Transverse colon (tissue), 4 donors: ENCODE results near the gene GLCE. TPM values are rescaled to one million over a fixed set of nuclear protein-coding genes. Genes with fewer than 3 reads are reported as not detected.
"Not testable (repeated sequence)": the region's sequence is repeated elsewhere in the genome, so short reads cannot be mapped to it uniquely, and the experiment has no call there.

Experiments used
- DNase-seq: peaks from one replicate; pipeline ENCODE4 v3.0.0-alpha.2; 2019
- H3K27ac ChIP-seq, 4 donors: fragments of 200-600 bp; sonication (generic); 2 replicates each; pipeline ENCODE4 v1.5.1; 2016 to 2018; ENCODE audit warnings: inconsistent platforms in 4 of 4
- H3K27me3 ChIP-seq: fragments of 200-600 bp; sonication (generic); 2 replicates; pipeline ENCODE4 v1.5.1; 2017; ENCODE audit warnings: inconsistent platforms
- H3K36me3 ChIP-seq, 4 donors: fragments of 200-600 bp; sonication (generic); 2 replicates each; pipeline ENCODE4 v1.5.1; 2017 to 2019; ENCODE audit warnings: inconsistent platforms in 4 of 4
- H3K4me1 ChIP-seq, 4 donors: fragments of 200-600 bp; sonication (generic); 2 replicates each; pipeline ENCODE4 v1.5.1; 2017 to 2020; ENCODE audit warnings: inconsistent platforms in 4 of 4
- H3K4me3 ChIP-seq, 4 donors: fragments of 200-600 bp; sonication (generic); 1 replicate in 1 of 4; 2 replicates in 3 of 4; pipeline versions ENCODE4 v1.5.1 to v1.6.1; 2017 to 2019; ENCODE audit warnings: inconsistent platforms in 4 of 4
- H3K9me3 ChIP-seq, 2 donors: fragments of 200-600 bp; sonication (generic); 2 replicates each; pipeline ENCODE4 v1.5.1; 2017 to 2019; ENCODE audit warnings: inconsistent platforms in 2 of 2
- CTCF ChIP-seq, 5 experiments: fragments of 200-600 bp in 3 of 5; fragments of 450-650 bp in 2 of 5; sonication (generic) in 3 of 5; IDR thresholded peaks; 1 replicate in 2 of 5; 2 replicates in 3 of 5; pipeline ENCODE4 v1.5.1; 2016 to 2017; ENCODE audit warnings: antibody characterized with exemption in 5 of 5, inconsistent platforms in 3 of 5, mild to moderate bottlenecking in 2 of 5, moderate library complexity in 1 of 5
- EP300 ChIP-seq: sonication (generic); formaldehyde crosslinking; IDR thresholded peaks from one replicate; pipeline ENCODE4 v1.6.1; 2017; ENCODE audit warnings: antibody characterized with exemption, low read depth
- POLR2A ChIP-seq: fragments of 450-650 bp; IDR thresholded peaks from one replicate; pipeline ENCODE4 v1.6.1; 2016; ENCODE audit warnings: antibody characterized with exemption, mild to moderate bottlenecking, moderate library complexity
- POLR2AphosphoS5 ChIP-seq, 3 donors: sonication (generic); formaldehyde crosslinking; IDR thresholded peaks; one replicate each; pipeline ENCODE4 v1.6.1; 2016; ENCODE audit warnings: antibody characterized with exemption in 3 of 3
- WGBS, 2 donors: methylation state at CpG; one replicate each; pipeline ENCODE4 v1.1.5; 2018; ENCODE audit warnings: low coverage in 1 of 2; 5-methylcytosine and 5-hydroxymethylcytosine counted together
- in situ Hi-C, 4 donors: fragments of 200-750 bp; cut with MboI; loops; one replicate each; pipeline versions ENCODE4 v1.15.0 to v1.15.1; 2017; ENCODE audit warnings: low sequenced_read_pairs in 3 of 4, low pct_ligation_motif_present in 1 of 4, low pct_unique_long_range_greater_than_20kb in 1 of 4
- intact Hi-C: fragments of 100-400 bp; cut with DNase I; formaldehyde crosslinking; loops from one replicate; pipeline ENCODE4 v1.15.1; 2023; ENCODE audit warnings: low total_unique reads
- total RNA-seq, 4 donors: library from RNA; depleted of rRNA; stranded (reverse); fragments of >200 nt; gene quantifications; one replicate each; pipeline ENCODE4 v1.1.0, GENCODE V29; 2016

The GLCE gene
- total RNA-seq, 4 donors from 2014 or later, result 7.9 to 38.1 (median 25.4) TPM

GRCh38 chr15:69149803-69150202 lies 10.6 kb upstream of the GLCE start:
- Histone ChIP-seq H3K36me3 (no peaks in the 10 kb centered on the region), H3K27ac (no peak overlapping the region), H3K4me1 (no peaks in the 10 kb centered on the region), H3K4me3 (no peak overlapping the region), H3K27me3 (no peaks in the 10 kb centered on the region), H3K9me3 (no peaks in the 10 kb centered on the region)
- in situ Hi-C loops, result loop anchor here in 1 of 4 donors (10.0 kb wide), 1 partner anchor 65 kb away; no protein-coding TSS in a partner anchor
- 45 to 58% methylated on average over 2 of the region's 2 CpGs for WGBS, 2 donors
- TF ChIP-seq CTCF (IDR thresholded peaks at IDR 0.05) (no peak), POLR2AphosphoS5 (IDR thresholded peaks at IDR 0.05) (no peak), EP300 (no peak), POLR2A (no peak)
- no peak for DNase-seq
- intact Hi-C loops, result no loop called here

GRCh38 chr15:69150336-69150735 lies 10.1 kb upstream of the GLCE start:
- Histone ChIP-seq H3K36me3 (no peaks in the 10 kb centered on the region), H3K4me3 (no peak overlapping the region), H3K27ac (no peak overlapping the region), H3K9me3 (no peaks in the 10 kb centered on the region), H3K27me3 (no peaks in the 10 kb centered on the region), H3K4me1 (no peaks in the 10 kb centered on the region)
- WGBS, 2 donors, result 78 to 90% methylated on average over 3 of the region's 3 CpGs
- in situ Hi-C loops (no loop called here), intact Hi-C loops (no loop called here)
- no peak for TF ChIP-seq CTCF (IDR thresholded peaks at IDR 0.05)
- TF ChIP-seq POLR2AphosphoS5 (IDR thresholded peaks at IDR 0.05), result no peak
- no peak for TF ChIP-seq EP300
- TF ChIP-seq POLR2A, result no peak
- no peak for DNase-seq

- intact Hi-C loops, result no loop called here
- Histone ChIP-seq H3K9me3 (no peaks in the 10 kb centered on the region), H3K36me3 (no peaks in the 10 kb centered on the region), H3K4me3 (no peak overlapping the region), H3K27ac (no peak overlapping the region), H3K4me1 (no peaks in the 10 kb centered on the region), H3K27me3 (no peaks in the 10 kb centered on the region)
- TF ChIP-seq POLR2AphosphoS5 (IDR thresholded peaks at IDR 0.05) (no peak), CTCF (IDR thresholded peaks at IDR 0.05) (no peak), POLR2A (no peak)
- DNase-seq, result no peak
- 92 to 93% methylated on average over 2 of the region's 2 CpGs for WGBS, 2 donors
- in situ Hi-C loops, result no loop called here
Observed at GRCh38 chr15:69150841-69151240, 9.6 kb upstream of the GLCE start.

- TF ChIP-seq CTCF (IDR thresholded peaks at IDR 0.05) (no peak), POLR2A (no peak), POLR2AphosphoS5 (IDR thresholded peaks at IDR 0.05) (no peak), EP300 (no peak)
- WGBS, 2 donors, result 96% methylated on average over 2 of the region's 2 CpGs; no CpG with 5 or more reads in 1 of the 2 donors
- intact Hi-C loops, result no loop called here
- H3K4me3 ChIP-seq, result no peak overlapping the region
- in situ Hi-C loops, result no loop called here
- DNase-seq, result no peak
- no peaks in the 10 kb centered on the region for H3K4me1 ChIP-seq
- H3K27ac ChIP-seq, result no peak overlapping the region
- no peaks in the 10 kb centered on the region for H3K9me3 ChIP-seq
- H3K27me3 ChIP-seq, result no peaks in the 10 kb centered on the region
- no peaks in the 10 kb centered on the region for H3K36me3 ChIP-seq
Observed at GRCh38 chr15:69153046-69153445, 7.4 kb upstream of the GLCE start.

- intact Hi-C loops, H3K36me3 ChIP-seq, H3K27me3 ChIP-seq, H3K9me3 ChIP-seq, DNase-seq, H3K4me3 ChIP-seq, H3K4me1 ChIP-seq, in situ Hi-C loops, H3K27ac ChIP-seq: not testable (repeated sequence)
- 95 to 100% methylated on average over 2 of the region's 2 CpGs for WGBS, 2 donors
Observed at GRCh38 chr15:69153587-69153986, 6.8 kb upstream of the GLCE start.
